SK-N-SH (cell line): Measurements from ENCODE around the gene SCAI. TPM values are rescaled to one million over a fixed set of nuclear protein-coding genes. Genes with fewer than 3 reads are reported as not detected.

Source experiments
- polyA plus RNA-seq, 3 experiments: library from polyadenylated mRNA; depleted of rRNA; stranded (reverse); fragments of >200 nt; gene quantifications; 2 replicates each; pipeline ENCODE4 v1.2.3, GENCODE V29; 2012

The SCAI gene
- polyA plus RNA-seq, 1 of the 3 experiments (the other 2 are of a cell fraction), result 0.85 TPM

Other genes with a start within 250 kb of the SCAI start
- 10.0 and 11.0 TPM in 2 replicates for gene GOLGA1, start 202.4 kb downstream of the SCAI start, polyA plus RNA-seq (2012; rRNA removed)
- gene PPP6C, start 46.3 kb upstream of the SCAI start, polyA plus RNA-seq (2012; rRNA removed), result 14.8 and 16.3 TPM in 2 replicates
- 55.1 and 62.1 TPM in 2 replicates for gene RABEPK, start 57.0 kb upstream of the SCAI start, polyA plus RNA-seq (2012; rRNA removed)
- 226 and 239 TPM in 2 replicates for gene HSPA5, start 97.8 kb upstream of the SCAI start, polyA plus RNA-seq (2012; rRNA removed)
- 10.5 and 10.7 TPM in 2 replicates for gene GAPVD1, start 118.3 kb upstream of the SCAI start, polyA plus RNA-seq (2012; rRNA removed)